ENCODE results near the gene ZNF236. TPM values are rescaled to one million over a fixed set of nuclear protein-coding genes. Genes with fewer than 3 reads are reported as not detected.

ZNF236 gene
- total RNA-seq, 1 donor from 2014 or later: 19.4 TPM

DNA sequence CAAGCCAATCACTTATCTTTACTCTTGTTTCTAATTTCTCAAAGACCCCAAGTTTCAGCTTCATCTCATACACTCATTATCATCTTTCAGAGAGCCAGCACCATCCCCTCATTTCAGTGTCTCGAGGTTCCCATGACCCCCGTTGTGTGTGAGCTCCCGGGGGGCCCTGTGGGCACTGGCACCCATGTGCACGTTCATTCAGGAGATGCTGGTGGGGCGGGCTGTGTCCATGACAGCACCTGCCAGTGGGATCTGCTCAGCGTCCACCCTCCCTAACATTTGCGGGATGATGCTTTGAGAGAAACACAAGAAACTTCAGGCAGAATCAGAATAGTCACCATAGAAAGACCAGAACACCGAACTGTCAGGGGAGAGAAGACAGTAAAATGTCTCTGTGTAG, 189.8 kb downstream of the ZNF236 start:
- Mint-ChIP-seq H3K4me1 (ENCODE audit: unreplicated experiment) (no peaks in the 10 kb centered on the region), H3K36me3 (ENCODE audit: low read depth, unreplicated experiment) (no peaks in the 10 kb centered on the region), H3K4me3 (ENCODE audit: unreplicated experiment) (no peak overlapping the region), H3K27me3 (ENCODE audit: unreplicated experiment) (peaks cover 4% of the 10 kb centered on the region), H3K9me3 (ENCODE audit: unreplicated experiment) (no peaks in the 10 kb centered on the region), H3K27ac (ENCODE audit: unreplicated experiment) (no peak overlapping the region)
- TF ChIP-seq, protein P1, sequence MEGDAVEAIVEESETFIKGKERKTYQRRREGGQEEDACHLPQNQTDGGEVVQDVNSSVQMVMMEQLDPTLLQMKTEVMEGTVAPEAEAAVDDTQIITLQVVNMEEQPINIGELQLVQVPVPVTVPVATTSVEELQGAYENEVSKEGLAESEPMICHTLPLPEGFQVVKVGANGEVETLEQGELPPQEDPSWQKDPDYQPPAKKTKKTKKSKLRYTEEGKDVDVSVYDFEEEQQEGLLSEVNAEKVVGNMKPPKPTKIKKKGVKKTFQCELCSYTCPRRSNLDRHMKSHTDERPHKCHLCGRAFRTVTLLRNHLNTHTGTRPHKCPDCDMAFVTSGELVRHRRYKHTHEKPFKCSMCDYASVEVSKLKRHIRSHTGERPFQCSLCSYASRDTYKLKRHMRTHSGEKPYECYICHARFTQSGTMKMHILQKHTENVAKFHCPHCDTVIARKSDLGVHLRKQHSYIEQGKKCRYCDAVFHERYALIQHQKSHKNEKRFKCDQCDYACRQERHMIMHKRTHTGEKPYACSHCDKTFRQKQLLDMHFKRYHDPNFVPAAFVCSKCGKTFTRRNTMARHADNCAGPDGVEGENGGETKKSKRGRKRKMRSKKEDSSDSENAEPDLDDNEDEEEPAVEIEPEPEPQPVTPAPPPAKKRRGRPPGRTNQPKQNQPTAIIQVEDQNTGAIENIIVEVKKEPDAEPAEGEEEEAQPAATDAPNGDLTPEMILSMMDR (IDR thresholded peaks at IDR 0.05; ENCODE audit: unreplicated experiment): no peak
- no peak for DNase-seq (ENCODE audit: low spot score)

DNA sequence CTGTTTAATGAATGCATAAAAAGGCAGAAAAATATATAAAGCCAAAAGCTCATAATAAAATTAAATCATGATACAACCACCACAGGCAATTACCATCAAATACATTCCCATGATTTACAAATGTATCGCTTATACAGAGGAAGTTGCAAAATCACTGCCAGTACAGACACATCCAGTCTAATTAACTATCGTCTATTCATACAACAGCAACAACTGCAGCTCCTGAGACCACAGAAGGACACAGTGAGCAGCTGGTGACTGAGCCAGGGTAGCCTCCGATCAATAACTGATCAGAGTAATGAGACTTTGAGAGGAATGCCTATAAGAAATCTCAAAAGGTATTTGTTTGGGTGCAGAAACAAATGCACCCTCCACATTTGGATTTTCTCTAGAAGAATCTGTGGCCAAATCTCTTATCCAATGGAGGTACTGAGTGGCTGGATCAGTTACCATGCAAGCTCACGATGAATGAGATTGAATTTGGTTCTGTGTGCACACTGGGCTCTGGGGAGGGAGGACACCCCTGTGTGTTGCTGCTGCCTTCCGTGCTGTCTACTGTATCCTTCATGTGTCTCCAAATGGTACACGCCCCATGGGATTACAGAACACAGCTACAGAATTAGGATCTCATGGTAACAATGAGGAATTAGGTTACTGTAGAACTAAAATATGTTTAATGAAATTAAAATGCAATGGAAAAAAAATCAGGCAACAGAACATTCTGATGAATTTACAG, 190.6 kb downstream of the ZNF236 start:
- TF ChIP-seq, protein P1 (IDR thresholded peaks at IDR 0.05; ENCODE audit: unreplicated experiment): no peak
- H3K27me3 Mint-ChIP-seq (ENCODE audit: unreplicated experiment): peaks cover 2% of the 10 kb centered on the region
- H3K9me3 Mint-ChIP-seq (ENCODE audit: unreplicated experiment): no peaks in the 10 kb centered on the region
- no peak for DNase-seq (ENCODE audit: low spot score)
- H3K36me3 Mint-ChIP-seq (ENCODE audit: low read depth, unreplicated experiment): no peaks in the 10 kb centered on the region
- no peak overlapping the region for H3K27ac Mint-ChIP-seq (ENCODE audit: unreplicated experiment)
- H3K4me1 Mint-ChIP-seq (ENCODE audit: unreplicated experiment): no peaks in the 10 kb centered on the region
- no peak overlapping the region for H3K4me3 Mint-ChIP-seq (ENCODE audit: unreplicated experiment)

DNA sequence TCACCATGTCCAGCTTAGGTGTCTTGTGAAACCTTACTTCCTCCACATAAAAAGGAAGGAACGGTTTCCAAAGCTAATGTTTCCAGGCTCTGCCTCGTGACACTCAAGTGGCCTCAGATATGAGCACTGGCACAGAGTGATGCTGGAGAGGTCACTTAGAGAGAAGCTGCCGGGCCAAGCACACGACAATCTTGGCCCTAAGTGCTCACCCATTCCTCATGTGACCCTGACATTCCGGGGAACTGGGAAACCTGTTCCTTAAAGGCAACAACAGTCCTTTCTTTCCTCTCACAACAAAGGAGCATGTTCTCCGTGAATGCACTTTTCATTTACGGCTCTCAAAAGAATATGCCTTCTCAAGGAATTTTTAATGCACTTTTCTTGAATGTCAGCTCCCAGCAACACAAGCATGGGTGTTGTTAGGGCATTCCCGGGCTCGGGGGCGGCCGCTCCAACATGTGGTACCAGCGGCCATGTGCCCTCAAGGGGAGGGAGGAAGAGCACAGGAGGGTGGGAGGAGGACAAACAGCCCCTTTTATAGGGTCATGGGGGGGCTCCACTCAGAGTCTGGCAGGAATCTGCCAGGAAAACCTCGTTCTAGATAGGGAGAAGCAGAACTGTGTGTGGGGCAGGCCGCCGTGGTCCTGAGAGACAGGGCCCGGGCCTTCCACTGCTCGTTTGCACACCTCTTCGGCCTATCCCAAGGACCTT, 191.6 kb downstream of the ZNF236 start:
- no peaks in the 10 kb centered on the region for H3K9me3 Mint-ChIP-seq (ENCODE audit: unreplicated experiment)
- H3K27ac Mint-ChIP-seq (ENCODE audit: unreplicated experiment): no peak overlapping the region
- H3K27me3 Mint-ChIP-seq (ENCODE audit: unreplicated experiment): peaks cover 6% of the 10 kb centered on the region
- H3K4me1 Mint-ChIP-seq (ENCODE audit: unreplicated experiment): peaks cover 4% of the 10 kb centered on the region
- TF ChIP-seq, protein P1 (IDR thresholded peaks at IDR 0.05; ENCODE audit: unreplicated experiment): no peak
- peaks cover 5% of the 10 kb centered on the region for H3K36me3 Mint-ChIP-seq (ENCODE audit: low read depth, unreplicated experiment)
- DNase-seq (ENCODE audit: low spot score): no peak
- no peak overlapping the region for H3K4me3 Mint-ChIP-seq (ENCODE audit: unreplicated experiment)

DNA sequence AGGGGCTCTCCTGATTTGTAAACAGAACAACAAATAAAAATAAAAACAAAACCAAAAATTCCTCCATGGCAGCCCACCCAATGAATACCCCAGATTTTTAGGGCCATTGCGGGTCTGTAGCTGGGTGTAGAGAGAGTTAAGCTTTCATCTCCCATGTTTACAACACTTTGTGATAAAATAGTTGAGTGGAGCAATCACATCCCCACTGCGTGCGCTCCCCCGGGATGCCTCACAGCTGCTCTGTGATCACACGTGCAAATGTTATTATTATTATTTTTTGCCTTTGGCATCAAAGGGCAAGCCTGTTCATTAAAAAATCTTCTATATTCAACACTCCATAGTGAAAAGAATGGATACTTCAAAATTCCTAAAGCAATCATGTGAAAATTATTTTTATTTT, 192.2 kb downstream of the ZNF236 start:
- H3K9me3 Mint-ChIP-seq (ENCODE audit: unreplicated experiment): no peaks in the 10 kb centered on the region
- H3K4me3 Mint-ChIP-seq (ENCODE audit: unreplicated experiment): no peak overlapping the region
- TF ChIP-seq, protein P1 (IDR thresholded peaks at IDR 0.05; ENCODE audit: unreplicated experiment): no peak
- H3K36me3 Mint-ChIP-seq (ENCODE audit: low read depth, unreplicated experiment): peaks cover 11% of the 10 kb centered on the region
- no peak for DNase-seq (ENCODE audit: low spot score)
- peaks cover 12% of the 10 kb centered on the region for H3K27me3 Mint-ChIP-seq (ENCODE audit: unreplicated experiment)
- peaks cover 4% of the 10 kb centered on the region for H3K4me1 Mint-ChIP-seq (ENCODE audit: unreplicated experiment)
- H3K27ac Mint-ChIP-seq (ENCODE audit: unreplicated experiment): no peak overlapping the region

DNA sequence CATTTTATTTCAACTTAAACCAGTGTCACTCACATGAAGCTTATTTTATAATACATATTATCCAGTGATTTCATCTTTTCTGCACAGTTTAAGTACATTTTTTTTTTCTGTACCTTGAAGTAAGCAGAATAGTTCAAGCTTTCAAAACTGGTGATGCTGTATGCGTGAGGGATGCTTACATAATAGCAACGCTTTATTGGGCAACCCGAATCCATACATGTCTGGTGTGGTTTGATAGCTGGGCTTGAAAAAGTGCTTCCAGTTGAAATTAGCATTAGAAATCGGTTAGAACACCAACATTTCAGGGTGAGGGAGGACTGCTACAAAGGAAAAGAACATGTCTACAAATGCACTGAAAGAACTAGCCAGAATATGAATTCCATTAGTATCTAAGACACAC, 192.8 kb downstream of the ZNF236 start:
- Mint-ChIP-seq H3K9me3 (ENCODE audit: unreplicated experiment) (no peaks in the 10 kb centered on the region), H3K36me3 (ENCODE audit: low read depth, unreplicated experiment) (peaks cover 12% of the 10 kb centered on the region), H3K4me3 (ENCODE audit: unreplicated experiment) (no peak overlapping the region), H3K27me3 (ENCODE audit: unreplicated experiment) (peaks cover 14% of the 10 kb centered on the region), H3K27ac (ENCODE audit: unreplicated experiment) (no peak overlapping the region), H3K4me1 (ENCODE audit: unreplicated experiment) (peaks cover 4% of the 10 kb centered on the region)
- TF ChIP-seq, protein P1 (IDR thresholded peaks at IDR 0.05; ENCODE audit: unreplicated experiment): no peak
- DNase-seq (ENCODE audit: low spot score): no peak

Data from endothelial cell (in vitro differentiated cells).